HCT116 (cell line): ENCODE measurements around the gene ACTG1. TPM values are rescaled to one million over a fixed set of nuclear protein-coding genes. Genes with fewer than 3 reads are reported as not detected.

Experiments used
- ATAC-seq: fragments of 200-7000 bp; cut with Tn5 transposase; 2 replicates; pipeline ENCODE4 v1.9.1; 2020; ENCODE audit warnings: mild to moderate bottlenecking, moderate library complexity
- BruUV-seq: library from RNA; stranded (reverse); fragments of 400-500 nt; replicated peaks from 2 replicates; lab custom pipeline; 2021; lab: Mats Ljungman, UMichigan
- CTCF ChIA-PET: fragments of 300-600 bp; sonication (Branson Sonifier 250); formaldehyde crosslinking; loops from one replicate; lab custom pipeline; 2021; ENCODE audit warnings: antibody characterized with exemption; lab: Charles Lee
- POLR2A ChIA-PET: fragments of 300-600, 350-600 bp; sonication (Branson Sonifier 250); formaldehyde crosslinking; loops from one replicate; lab custom pipeline; 2021; ENCODE audit warnings: antibody characterized with exemption; lab: Charles Lee
- RAD21 ChIA-PET, 2 experiments: fragments of 300-600 bp; sonication (Branson Sonifier 250); formaldehyde crosslinking; loops; one replicate each; lab custom pipeline; 2023; ENCODE audit warnings: low total read pairs in 2 of 2; ENCODE audit not compliant: uncharacterized antibody in 2 of 2, unreplicated experiment in 2 of 2, low non-redundant PET in 1 of 2; lab: Charles Lee
- DNase-seq: peaks from one replicate; pipeline ENCODE4 v3.0.0-alpha.2; 2010; ENCODE audit warnings: low read depth, low spot score
- H2AFZ ChIP-seq: fragments of 200-600 bp; shearing (Covaris generic), sonication (generic); 2 replicates; pipeline ENCODE4 v1.6.1; 2017; ENCODE audit warnings: low read depth, mixed run types, mixed read lengths, antibody characterized with exemption, low read length; ENCODE audit not compliant: poor library complexity, severe bottlenecking
- H3K27ac ChIP-seq: 2 replicates; pipeline ENCODE4 v1.5.1; 2012; ENCODE audit warnings: low read depth, low read length
- H3K27me3 ChIP-seq: fragments of 200-600 bp; sonication (generic); 2 replicates; pipeline ENCODE4 v1.6.1; 2016; ENCODE audit warnings: mixed run types, low read length, mixed read lengths; ENCODE audit not compliant: insufficient read depth
- H3K36me3 ChIP-seq, 2 experiments: fragments of 200-500 bp in 1 of 2; fragments of 200-600 bp in 1 of 2; sonication (Bioruptor generic) in 1 of 2; sonication (generic) in 1 of 2; 2 replicates each; pipeline versions ENCODE4 v1.5.1 to v1.6.1; 2014 to 2016; ENCODE audit warnings: low read length in 2 of 2, inconsistent platforms in 1 of 2, mixed read lengths in 1 of 2, mixed run types in 1 of 2; ENCODE audit not compliant: insufficient read depth in 2 of 2, control insufficient read depth in 1 of 2
- H3K4me1 ChIP-seq, 2 experiments: fragments of 200-600 bp in 1 of 2; sonication (generic) in 1 of 2; 2 replicates each; pipeline versions ENCODE4 v1.5.1 to v1.6.1; 2012 to 2017; ENCODE audit warnings: low read length in 2 of 2, inconsistent platforms in 1 of 2, mild to moderate bottlenecking in 1 of 2, mixed read lengths in 1 of 2, mixed run types in 1 of 2, moderate library complexity in 1 of 2; ENCODE audit not compliant: insufficient read depth in 2 of 2, control insufficient read depth in 1 of 2
- H3K4me2 ChIP-seq: fragments of 200-600 bp; sonication (generic); 2 replicates; pipeline ENCODE4 v1.6.1; 2017; ENCODE audit warnings: mixed run types, low read length, mixed read lengths
- H3K4me3 ChIP-seq, 2 experiments: fragments of 200-600 bp in 1 of 2; sonication (generic) in 1 of 2; replicated peaks in 1 of 2; 2 replicates each; pipeline ENCODE4 v1.5.1; 2011 to 2016; ENCODE audit warnings: low read length in 2 of 2, control low read depth in 1 of 2, low read depth in 1 of 2, mild to moderate bottlenecking in 1 of 2, mixed read lengths in 1 of 2, mixed run types in 1 of 2
- H3K79me2 ChIP-seq: fragments of 200-600 bp; sonication (generic); 2 replicates; pipeline ENCODE4 v1.6.1; 2017; ENCODE audit warnings: mild to moderate bottlenecking, mixed run types, low read length, moderate library complexity, mixed read lengths; ENCODE audit not compliant: insufficient read depth
- H3K9ac ChIP-seq: fragments of 200-600 bp; sonication (generic); 2 replicates; pipeline ENCODE4 v1.6.1; 2016; ENCODE audit warnings: low read length, mixed read lengths
- H3K9me2 ChIP-seq: fragments of 200-600 bp; sonication (generic), shearing (Covaris generic); 2 replicates; pipeline ENCODE4 v1.6.1; 2017; ENCODE audit warnings: mixed run types, mild to moderate bottlenecking, moderate library complexity; ENCODE audit not compliant: insufficient read depth
- H3K9me3 ChIP-seq, 2 experiments: fragments of 200-500 bp in 1 of 2; fragments of 200-600 bp in 1 of 2; sonication (Bioruptor generic) in 1 of 2; sonication (generic) in 1 of 2; 2 replicates each; pipeline ENCODE4 v1.6.1; 2014 to 2017; ENCODE audit warnings: low read length in 2 of 2, mixed read lengths in 2 of 2, inconsistent platforms in 1 of 2, low read depth in 1 of 2, mild to moderate bottlenecking in 1 of 2, mixed run types in 1 of 2, moderate library complexity in 1 of 2; ENCODE audit not compliant: control insufficient read depth in 1 of 2, insufficient read depth in 1 of 2
- H4K20me1 ChIP-seq: fragments of 200-600 bp; sonication (generic), shearing (Covaris generic); 2 replicates; pipeline ENCODE4 v1.6.1; 2017; ENCODE audit warnings: mixed run types, mild to moderate bottlenecking, moderate library complexity; ENCODE audit not compliant: insufficient read depth
- CBX3 ChIP-seq: IDR thresholded peaks from 2 replicates; pipeline ENCODE4 v1.6.1; 2012; ENCODE audit warnings: low read depth
- CEBPB ChIP-seq: IDR thresholded peaks from 2 replicates; pipeline ENCODE4 v1.6.1; 2012; ENCODE audit warnings: low read depth
- CTCF ChIP-seq, 3 experiments: fragments of 200-600 bp in 1 of 3; sonication (generic) in 1 of 3; IDR thresholded peaks in 2 of 3; conservative IDR thresholded peaks in 1 of 3; 2 replicates each; pipeline ENCODE4 v1.5.1; 2012 to 2017; ENCODE audit warnings: low read depth in 2 of 3, low read length in 2 of 3, antibody characterized with exemption in 1 of 3, borderline replicate concordance in 1 of 3, control low read depth in 1 of 3, mild to moderate bottlenecking in 1 of 3, mixed read lengths in 1 of 3, mixed run types in 1 of 3, moderate library complexity in 1 of 3; ENCODE audit not compliant: insufficient read depth in 1 of 3
- ELF1 ChIP-seq: IDR thresholded peaks from 2 replicates; pipeline ENCODE4 v1.6.1; 2012; ENCODE audit warnings: low read depth, borderline replicate concordance
- FOSL1 ChIP-seq: IDR thresholded peaks from 2 replicates; pipeline ENCODE4 v1.6.1; 2012; ENCODE audit warnings: low read depth
- JUND ChIP-seq: IDR thresholded peaks from 2 replicates; pipeline ENCODE4 v1.6.1; 2012
- MAX ChIP-seq: IDR thresholded peaks from 2 replicates; pipeline ENCODE4 v1.6.1; 2012
- POLR2A ChIP-seq: IDR thresholded peaks from 2 replicates; pipeline ENCODE4 v1.7.0; 2011; ENCODE audit warnings: borderline replicate concordance; ENCODE audit not compliant: insufficient read depth, insufficient read length; ENCODE audit errors: extremely low read depth
- POLR2AphosphoS5 ChIP-seq: IDR thresholded peaks from 2 replicates; pipeline ENCODE4 v1.6.1; 2011; ENCODE audit warnings: mild to moderate bottlenecking, low read depth, low read length, moderate library complexity
- RAD21 ChIP-seq: IDR thresholded peaks from 2 replicates; pipeline ENCODE4 v1.6.1; 2012; ENCODE audit warnings: low read depth, mild to moderate bottlenecking
- SIN3A ChIP-seq: IDR thresholded peaks from 2 replicates; pipeline ENCODE4 v1.6.1; 2012; ENCODE audit warnings: low read depth
- SRF ChIP-seq: IDR thresholded peaks from 2 replicates; pipeline ENCODE4 v1.6.1; 2012; ENCODE audit warnings: low read depth
- TCF7L2 ChIP-seq: IDR thresholded peaks from 2 replicates; pipeline ENCODE4 v1.7.0; 2011; ENCODE audit warnings: borderline replicate concordance, inconsistent platforms; ENCODE audit not compliant: insufficient read depth, insufficient read length; ENCODE audit errors: extremely low read depth
- ZBTB33 ChIP-seq: IDR thresholded peaks from 2 replicates; pipeline ENCODE4 v1.6.1; 2011; ENCODE audit warnings: mild to moderate bottlenecking, low read length, moderate library complexity; ENCODE audit not compliant: insufficient replicate concordance; ENCODE audit errors: extremely low read depth
- ZNF274 ChIP-seq: fragments of 200-500 bp; sonication (Bioruptor generic); IDR thresholded peaks from 2 replicates; pipeline ENCODE4 v1.6.1; 2014; ENCODE audit warnings: mild to moderate bottlenecking, low read depth, low read length, inconsistent platforms
- intact Hi-C: fragments of 100-400 bp; cut with micrococcal nuclease; formaldehyde crosslinking; loops from 2 replicates; pipeline ENCODE4 v1.10.0; 2022
- total RNA-seq: library from RNA; stranded (reverse); gene quantifications from one replicate; pipeline ENCODE4 v1.2.1, GENCODE V29; 2021; ENCODE audit not compliant: unreplicated experiment

The ACTG1 gene
- total RNA-seq, 1 experiment from 2014 or later = 6,223 TPM

- intact Hi-C loops = no loop called here
- peaks cover 12 to 41% of the 10 kb centered on the region in 2 experiments for H3K4me1 ChIP-seq
- ATAC-seq = no peak
Measured at GRCh38 chr17:81528384-81528650, 15.7 kb upstream of the ACTG1 start.

More at GRCh38 chr17:81528384-81528650, 15.7 kb upstream of the ACTG1 start:
- Histone ChIP-seq H3K9ac (peak overlapping the region; percentile 68), H3K36me3 (no peaks in the 10 kb centered on the region), H3K27me3 (no peaks in the 10 kb centered on the region), H3K4me2 (peak overlapping the region; percentile 75), H3K79me2 (no peaks in the 10 kb centered on the region), H3K4me3 (peak overlapping the region; percentile 40 to 58), H3K27ac (peak overlapping the region; percentile 72; the same call in 1 of the 2 replicates), H2AFZ (no peak overlapping the region), H3K9me2 (no peaks in the 10 kb centered on the region), H4K20me1 (no peaks in the 10 kb centered on the region), H3K9me3 (peaks cover 0 to 7% of the 10 kb centered on the region in 2 experiments; a peak in 1 of 4 replicates)
- CTCF ChIA-PET = no interaction called here
- RAD21 ChIA-PET = interaction anchor here (0.7 to 1.6 kb wide), 2 partner anchors 10 to 43 kb away, joined by 4 to 5 read pairs; no protein-coding TSS in a partner anchor
- POLR2A ChIA-PET = interaction anchor here (1.2 to 2.2 kb wide), 2 partner anchors 10 to 15 kb away, joined by 3 to 6 read pairs; partner anchors contain the start of gene ACTG1
- TF ChIP-seq MAX = no peak
- no peak for TF ChIP-seq ZBTB33
- no peak for TF ChIP-seq SRF
- no peak for TF ChIP-seq CEBPB
- no peak for TF ChIP-seq FOSL1
- no peak for TF ChIP-seq JUND
- no peak for TF ChIP-seq TCF7L2
- no peak for TF ChIP-seq ELF1
- no peak for TF ChIP-seq RAD21
- TF ChIP-seq POLR2AphosphoS5 = no peak
- TF ChIP-seq SIN3A = no peak
- TF ChIP-seq POLR2A = no peak
- TF ChIP-seq ZNF274 = no peak
- no peak for TF ChIP-seq CBX3
- TF ChIP-seq CTCF (IDR thresholded peaks at IDR 0.05 in 2 of 3, conservative IDR thresholded peaks at IDR 0.05 in 1 of 3; ENCODE audit: borderline replicate concordance in 1 of 3, insufficient read depth in 1 of 3, low read depth in 2 of 3, low read length in 2 of 3) = no peak
- no TSS peak for BruUV-seq
- DNase-seq = no peak
